GM19463 (cell line): ENCODE results near the gene TNFRSF21.
"Not testable (repeated sequence)": the region's sequence is repeated elsewhere in the genome, so short reads cannot be mapped to it uniquely, and the experiment has no call there.

Source experiments
- ATAC-seq: cut with Tn5 transposase; IDR thresholded peaks from one replicate; pipeline ENCODE4 v1.9.1; 2021; ENCODE audit warnings: mild to moderate bottlenecking, moderate library complexity; ENCODE audit not compliant: unreplicated experiment

TNFRSF21 gene

DNA sequence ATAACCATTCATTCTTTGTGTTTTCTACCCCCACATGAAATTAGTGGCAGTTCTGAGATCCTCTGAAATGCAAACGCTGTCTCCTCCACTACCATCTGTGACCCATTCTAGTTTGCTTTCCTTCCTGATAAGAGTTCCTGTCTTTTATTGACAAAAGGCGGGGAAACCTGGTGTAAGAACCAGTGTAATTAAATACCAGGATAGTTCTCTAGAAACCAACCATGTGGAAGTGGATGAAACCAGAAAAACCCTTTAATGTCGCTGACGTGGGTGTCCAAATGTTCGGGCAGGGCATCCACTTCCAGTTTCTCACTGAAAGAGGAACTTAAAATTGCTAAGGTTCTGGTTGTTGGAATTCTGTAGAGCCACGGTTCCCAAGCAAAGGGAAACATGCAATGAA is 79.1 kb downstream of the TNFRSF21 start:
- ATAC-seq, result no peak

DNA sequence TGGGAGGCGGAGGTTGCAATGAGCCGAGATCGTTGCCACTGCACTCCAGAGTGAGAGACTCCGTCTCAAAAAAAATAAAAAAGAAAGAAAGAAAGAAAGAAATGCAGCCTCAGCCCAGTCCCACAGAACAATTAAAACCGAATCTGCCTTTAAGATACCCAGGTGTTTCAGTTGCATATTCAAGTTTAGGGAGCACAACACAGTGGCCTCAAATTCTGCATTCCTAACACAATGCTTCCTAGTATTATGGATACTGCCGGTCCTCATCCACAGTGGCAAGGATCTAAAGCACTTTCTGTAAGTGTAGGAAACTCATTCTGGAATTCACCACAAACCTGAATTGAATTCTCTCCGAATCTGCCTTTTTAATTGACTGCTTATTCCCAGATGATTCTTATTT is 80.5 kb downstream of the TNFRSF21 start:
- no peak for ATAC-seq

GRCh38 chr6:47228093-47228492 is 81.6 kb downstream of the TNFRSF21 start:
- not testable (repeated sequence) for ATAC-seq

- ATAC-seq, result not testable (repeated sequence)
These were observed 86.5 kb downstream of the TNFRSF21 start for GRCh38 chr6:47223251-47223650.

GRCh38 chr6:47221565-47221964 is 88.1 kb downstream of the TNFRSF21 start:
- no peak for ATAC-seq

GRCh38 chr6:47209632-47210031 is 100.1 kb downstream of the TNFRSF21 start:
- no peak for ATAC-seq

DNA sequence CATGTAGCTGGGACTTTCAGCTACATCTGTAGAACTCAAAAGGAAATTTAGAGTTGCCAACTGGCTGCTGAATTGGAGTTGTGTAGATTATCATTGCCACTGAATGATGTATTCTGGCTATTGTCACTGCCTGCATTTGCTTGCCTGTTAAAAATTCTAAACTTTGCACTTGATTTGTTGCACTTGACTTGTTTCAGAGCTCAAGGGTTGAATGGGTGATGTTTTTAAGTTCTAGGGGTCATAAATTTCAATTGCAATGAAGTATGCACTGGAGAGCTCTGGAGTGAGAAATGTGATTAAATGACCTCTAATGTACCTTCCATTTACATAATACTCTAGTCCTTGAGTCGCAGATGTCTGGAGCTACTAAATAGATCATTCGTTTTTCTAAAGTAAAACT is 102.4 kb downstream of the TNFRSF21 start:
- no peak for ATAC-seq

GRCh38 chr6:47206626-47207025 is 103.1 kb downstream of the TNFRSF21 start:
- ATAC-seq, result no peak

GRCh38 chr6:47203938-47204611 is 105.6 kb downstream of the TNFRSF21 start:
- ATAC-seq, result no peak

DNA sequence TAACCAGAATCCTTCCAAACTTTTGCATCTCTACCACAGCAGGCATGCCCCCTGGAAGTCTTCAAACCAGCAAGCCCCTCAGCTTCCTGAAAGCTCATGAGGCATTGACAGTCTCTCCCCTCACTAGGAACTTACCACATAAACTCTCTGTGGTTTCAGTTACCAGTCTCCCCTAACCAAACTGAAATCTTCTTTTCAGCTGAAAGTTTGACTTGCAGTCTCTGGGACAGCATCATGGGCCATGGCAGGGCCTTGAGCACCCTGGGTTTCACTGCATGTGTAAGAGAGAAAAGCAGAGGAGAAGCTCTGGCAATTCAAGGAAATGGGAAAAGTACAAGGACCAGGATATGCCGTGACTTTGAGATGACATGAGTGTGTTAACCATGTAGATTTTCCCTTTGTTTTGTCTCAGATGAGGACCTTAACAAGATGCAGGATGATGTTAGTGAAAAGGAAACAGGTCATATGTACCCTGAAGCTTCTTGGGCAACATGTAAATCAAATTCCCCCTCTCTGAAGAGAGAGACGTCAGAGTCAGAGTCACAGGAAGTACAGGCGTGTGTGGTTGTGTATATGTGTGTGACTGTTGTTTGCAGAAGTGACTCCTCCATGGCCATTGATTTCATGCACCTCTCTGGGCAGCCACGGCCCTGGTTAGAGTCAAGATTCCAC is 106.3 kb downstream of the TNFRSF21 start:
- ATAC-seq, result peak; percentile 84

- ATAC-seq, result peak; percentile 4
These were observed 107.0 kb downstream of the TNFRSF21 start for GRCh38 chr6:47202644-47203205.

GRCh38 chr6:47200536-47201334 is 109.0 kb downstream of the TNFRSF21 start:
- no peak for ATAC-seq

- ATAC-seq, result no peak
These were observed 111.7 kb downstream of the TNFRSF21 start for GRCh38 chr6:47197682-47198640.

- ATAC-seq, result no peak
These were observed 113.6 kb downstream of the TNFRSF21 start for GRCh38 chr6:47196113-47196512.

GRCh38 chr6:47195011-47195650 is 114.6 kb downstream of the TNFRSF21 start:
- no peak for ATAC-seq

DNA sequence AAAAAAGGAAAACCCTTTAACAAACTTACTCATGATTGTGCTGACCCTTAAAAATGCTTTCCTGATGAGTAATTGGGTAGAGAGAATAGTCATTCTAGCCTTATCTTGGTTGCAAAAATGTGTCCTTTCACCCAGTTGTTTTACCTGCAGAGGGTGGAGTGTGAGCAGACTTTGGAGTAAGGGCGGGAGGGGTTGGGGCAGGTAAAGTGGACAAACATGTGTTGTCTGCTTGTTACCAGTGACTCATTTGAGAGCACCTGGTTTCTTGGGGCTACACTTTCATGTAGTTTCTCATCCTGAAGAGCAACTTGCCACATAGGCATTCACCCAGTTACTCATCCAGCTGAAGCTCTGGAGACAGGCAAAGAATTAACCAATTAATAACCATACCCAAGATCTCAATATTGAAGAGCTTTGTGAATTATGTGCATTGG is 121.1 kb downstream of the TNFRSF21 start:
- no peak for ATAC-seq

DNA sequence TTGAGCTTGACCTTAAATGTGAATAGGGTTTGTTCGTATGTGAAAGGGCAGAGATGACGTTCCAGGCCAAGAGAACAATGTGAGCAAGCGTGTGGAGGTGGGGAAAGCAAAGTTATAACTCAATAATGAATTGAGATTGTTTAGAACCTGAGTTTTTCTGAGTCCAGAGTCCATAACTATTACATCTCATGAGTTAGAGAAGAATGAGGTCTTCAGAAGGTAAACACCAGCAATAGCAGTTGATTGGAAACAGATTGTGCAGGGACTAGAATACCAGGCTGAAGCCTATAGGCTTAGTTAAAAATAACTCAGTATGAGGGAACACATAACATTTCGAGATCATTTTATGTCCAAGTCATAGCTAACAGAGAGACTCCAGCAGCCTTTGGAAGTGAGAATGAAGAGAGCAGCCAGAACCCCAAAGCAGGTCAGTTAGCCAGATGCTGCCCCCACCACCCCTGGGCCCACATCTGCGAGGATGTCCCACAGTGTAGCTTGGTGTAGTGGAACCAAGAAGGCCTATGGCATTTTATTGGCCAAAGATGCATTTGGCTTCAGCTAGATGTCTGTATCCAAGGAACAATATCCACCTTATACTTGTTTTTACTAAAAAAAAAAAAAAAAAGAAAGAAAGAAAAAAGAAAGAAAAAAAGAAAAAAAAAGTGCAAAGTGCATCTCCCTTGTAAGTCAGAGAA is 121.7 kb downstream of the TNFRSF21 start:
- ATAC-seq, result no peak

GRCh38 chr6:47187113-47187512 is 122.6 kb downstream of the TNFRSF21 start:
- no peak for ATAC-seq

DNA sequence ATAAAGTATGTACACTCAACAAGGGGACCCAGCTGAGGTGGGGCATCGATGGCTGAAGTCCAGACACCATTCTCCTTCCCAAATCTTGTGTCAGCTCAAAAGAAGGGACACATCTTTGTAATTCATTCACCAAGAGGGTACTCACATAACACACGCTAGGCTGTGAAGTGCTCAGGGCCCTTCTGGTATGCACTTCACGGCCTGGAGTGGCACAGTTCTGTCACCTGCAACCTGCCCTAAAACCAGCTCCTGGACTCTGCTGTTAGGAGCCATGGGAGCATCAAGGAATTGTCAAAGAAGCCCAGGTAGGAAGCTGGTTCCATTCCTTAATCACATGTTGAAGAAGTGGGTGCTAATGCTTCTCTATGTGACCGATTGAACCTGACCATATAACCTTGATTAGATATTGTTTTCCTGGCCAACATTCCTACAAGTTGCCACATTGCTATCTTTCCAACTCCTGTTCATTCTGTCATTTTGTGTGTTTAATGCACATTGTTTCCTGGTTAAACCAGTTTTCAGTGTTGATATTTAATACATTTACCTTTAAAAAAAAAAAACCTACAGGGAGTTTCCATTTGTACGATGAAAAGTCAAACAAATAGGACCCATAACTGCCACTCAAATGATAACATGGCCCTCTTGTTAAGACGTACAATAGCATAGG is 127.3 kb downstream of the TNFRSF21 start:
- ATAC-seq, result no peak
